GM19240 (cell line): ENCODE results near the gene CCDC40.

Source experiments
- DNase-seq: peaks from one replicate; pipeline ENCODE4 v3.0.0; 2011; ENCODE audit warnings: low spot score; ENCODE audit not compliant: insufficient read length

Gene CCDC40

GRCh38 chr17:80101011-80101945 is 64.8 kb downstream of the CCDC40 start, which contains the start of gene GAA:
Gene GAA, plus strand, starts transcription at chr17:80101581. Its CDS starts 3,006 bp downstream, at chr17:80104587.
- DNase-seq = peak; percentile 97

- DNase-seq = peak; percentile 45
Measured at GRCh38 chr17:80101946-80102663, 65.7 kb downstream of the CCDC40 start.

GRCh38 chr17:80102664-80103448 is 66.4 kb downstream of the CCDC40 start:
- no peak for DNase-seq

GRCh38 chr17:80103449-80104085 is 67.1 kb downstream of the CCDC40 start:
- DNase-seq = no peak

GRCh38 chr17:80104321-80104955 is 68.0 kb downstream of the CCDC40 start:
- DNase-seq = no peak

DNA sequence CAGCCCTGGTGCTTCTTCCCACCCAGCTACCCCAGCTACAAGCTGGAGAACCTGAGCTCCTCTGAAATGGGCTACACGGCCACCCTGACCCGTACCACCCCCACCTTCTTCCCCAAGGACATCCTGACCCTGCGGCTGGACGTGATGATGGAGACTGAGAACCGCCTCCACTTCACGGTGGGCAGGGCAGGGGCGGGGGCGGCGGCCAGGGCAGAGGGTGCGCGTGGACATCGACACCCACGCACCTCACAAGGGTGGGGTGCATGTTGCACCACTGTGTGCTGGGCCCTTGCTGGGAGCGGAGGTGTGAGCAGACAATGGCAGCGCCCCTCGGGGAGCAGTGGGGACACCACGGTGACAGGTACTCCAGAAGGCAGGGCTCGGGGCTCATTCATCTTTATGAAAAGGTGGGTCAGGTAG is 68.5 kb downstream of the CCDC40 start:
- DNase-seq = no peak

DNA sequence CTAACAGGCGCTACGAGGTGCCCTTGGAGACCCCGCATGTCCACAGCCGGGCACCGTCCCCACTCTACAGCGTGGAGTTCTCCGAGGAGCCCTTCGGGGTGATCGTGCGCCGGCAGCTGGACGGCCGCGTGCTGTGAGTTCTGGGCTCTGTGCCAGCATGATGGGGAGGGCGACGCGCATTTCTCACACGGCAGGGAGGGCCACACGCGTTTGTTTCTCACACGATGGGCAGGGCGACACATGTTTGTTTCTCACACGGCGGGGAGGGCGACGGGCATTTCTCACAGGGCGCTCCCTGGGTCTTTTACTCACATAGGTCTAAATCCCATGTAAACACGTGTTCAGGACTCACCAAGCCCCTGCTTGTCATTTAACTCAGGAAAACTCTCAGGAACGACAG is 69.3 kb downstream of the CCDC40 start:
- DNase-seq = no peak

GRCh38 chr17:80106176-80106575 is 69.7 kb downstream of the CCDC40 start:
- no peak for DNase-seq

GRCh38 chr17:80106751-80107150 is 70.3 kb downstream of the CCDC40 start:
- DNase-seq = no peak

- DNase-seq = no peak
Measured at GRCh38 chr17:80107231-80108021, 71.0 kb downstream of the CCDC40 start.

- no peak for DNase-seq
Measured at GRCh38 chr17:80108036-80108971, 71.9 kb downstream of the CCDC40 start.

GRCh38 chr17:80109066-80109660 is 72.7 kb downstream of the CCDC40 start:
- no peak for DNase-seq

DNA sequence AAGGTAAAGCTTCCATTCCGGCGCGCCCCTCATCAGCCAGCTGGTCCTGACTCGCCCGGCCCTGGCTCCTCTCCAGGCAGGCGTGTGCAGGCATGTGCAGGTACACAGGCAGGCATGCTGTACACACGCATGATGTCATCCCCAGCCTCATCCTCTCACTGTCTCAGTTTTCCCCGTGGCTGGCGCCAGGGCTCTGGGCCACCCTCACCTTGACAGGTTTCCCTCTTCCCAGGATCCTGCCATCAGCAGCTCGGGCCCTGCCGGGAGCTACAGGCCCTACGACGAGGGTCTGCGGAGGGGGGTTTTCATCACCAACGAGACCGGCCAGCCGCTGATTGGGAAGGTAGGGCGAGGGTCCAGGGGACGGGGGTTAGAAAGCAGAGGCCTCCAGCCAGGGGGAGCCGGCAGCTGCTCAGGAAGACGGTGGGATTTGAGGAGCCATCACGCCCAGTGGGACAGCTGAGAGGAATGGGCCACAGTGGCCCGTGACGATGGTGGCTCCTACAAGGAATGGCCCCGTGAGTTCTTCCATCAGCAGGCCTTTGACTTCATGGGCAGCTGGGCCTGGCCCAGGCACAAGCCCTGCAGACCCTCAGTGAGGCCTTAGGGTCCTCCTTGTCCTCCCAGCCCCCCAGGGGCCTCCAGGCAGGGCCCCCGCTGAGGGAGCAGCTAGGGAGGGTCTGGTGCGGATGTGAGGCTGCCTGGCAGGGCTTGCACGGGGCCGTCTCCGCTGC is 73.4 kb downstream of the CCDC40 start:
- DNase-seq = no peak

DNA sequence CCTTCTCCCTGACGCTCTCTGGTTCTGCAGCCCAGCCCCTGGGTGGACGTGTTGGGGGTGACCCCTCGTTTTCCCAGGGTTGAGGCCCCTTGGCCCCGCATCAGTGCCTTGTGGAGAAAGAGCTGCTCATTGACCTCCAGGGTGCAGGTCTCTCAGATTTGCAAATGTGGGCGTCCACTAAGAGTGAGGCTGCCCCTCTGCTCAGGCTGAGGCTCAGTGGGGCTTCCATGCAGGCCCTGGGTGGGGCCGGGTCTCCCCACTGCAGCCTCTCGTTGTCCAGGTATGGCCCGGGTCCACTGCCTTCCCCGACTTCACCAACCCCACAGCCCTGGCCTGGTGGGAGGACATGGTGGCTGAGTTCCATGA is 74.0 kb downstream of the CCDC40 start:
- no peak for DNase-seq

DNA sequence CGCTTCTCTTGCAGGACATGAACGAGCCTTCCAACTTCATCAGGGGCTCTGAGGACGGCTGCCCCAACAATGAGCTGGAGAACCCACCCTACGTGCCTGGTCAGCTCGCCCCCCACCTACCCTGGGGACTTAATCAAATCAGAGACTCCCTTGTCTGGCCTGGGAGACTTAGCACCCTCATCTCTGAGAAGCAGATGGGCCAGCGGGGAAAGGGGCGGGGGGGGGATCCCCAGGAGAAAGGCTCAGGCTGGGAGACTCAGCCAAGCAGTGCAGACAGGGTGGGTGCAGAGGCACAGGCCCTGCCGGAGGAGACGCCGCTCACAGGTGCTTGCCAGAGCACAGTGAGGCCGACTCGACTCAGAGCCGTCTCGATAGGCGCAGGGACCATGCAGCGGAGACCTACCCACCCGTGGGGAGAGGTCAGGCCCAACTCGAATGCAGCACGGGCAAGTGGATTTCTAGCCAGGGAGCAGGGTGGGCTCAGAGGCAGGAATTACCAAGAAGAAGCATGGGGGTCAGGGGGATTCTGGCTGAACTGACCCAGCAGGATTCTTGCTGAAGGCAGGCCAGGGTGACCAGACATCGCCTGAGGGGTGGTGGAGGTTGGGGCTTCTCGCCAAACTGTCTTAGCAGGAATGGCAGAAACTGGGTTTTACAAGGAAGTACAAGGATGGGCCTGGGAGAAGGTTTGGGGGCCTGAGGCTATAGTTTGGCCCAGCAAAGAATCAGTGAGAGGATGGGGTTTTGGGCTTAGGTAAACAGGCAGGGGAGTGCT is 74.7 kb downstream of the CCDC40 start:
- no peak for DNase-seq

- no peak for DNase-seq
Measured at GRCh38 chr17:80111702-80112470, 75.4 kb downstream of the CCDC40 start.
